ENCODE results near the gene RNF130. TPM values are rescaled to one million over a fixed set of nuclear protein-coding genes. Genes with fewer than 3 reads are reported as not detected.
"Not testable (repeated sequence)": the region's sequence is repeated elsewhere in the genome, so short reads cannot be mapped to it uniquely, and the experiment has no call there.

The RNF130 gene
- total RNA-seq, 4 donors from 2014 or later = 55.0 to 121 (median 69.4) TPM

DNA sequence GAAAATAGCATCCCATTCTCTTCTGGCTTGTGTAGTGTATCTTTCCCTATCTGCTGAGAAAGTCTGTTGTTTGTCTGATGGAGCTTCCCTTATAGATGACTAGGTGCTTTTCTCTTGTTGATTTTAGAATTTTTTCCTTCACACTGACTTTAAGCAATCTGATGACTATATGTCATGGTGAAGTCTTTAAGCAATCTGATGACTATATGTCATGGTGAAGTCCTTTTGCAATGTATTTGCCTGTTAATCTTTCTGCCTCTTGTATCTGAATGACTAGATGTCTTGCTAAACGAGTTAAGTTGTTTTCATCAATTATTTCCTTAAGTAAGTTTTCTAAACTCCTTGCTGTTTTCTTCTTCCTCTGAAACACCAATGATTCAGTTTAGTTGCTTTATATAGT, 80.5 kb downstream of the RNF130 start:
- H3K9me3 ChIP-seq = no peaks in the 10 kb centered on the region
- H3K4me3 ChIP-seq (replicated peaks in 1 of 3) = no peak overlapping the region
- no peak for TF ChIP-seq POLR2A (IDR thresholded peaks at IDR 0.05)
- TF ChIP-seq, protein P1, sequence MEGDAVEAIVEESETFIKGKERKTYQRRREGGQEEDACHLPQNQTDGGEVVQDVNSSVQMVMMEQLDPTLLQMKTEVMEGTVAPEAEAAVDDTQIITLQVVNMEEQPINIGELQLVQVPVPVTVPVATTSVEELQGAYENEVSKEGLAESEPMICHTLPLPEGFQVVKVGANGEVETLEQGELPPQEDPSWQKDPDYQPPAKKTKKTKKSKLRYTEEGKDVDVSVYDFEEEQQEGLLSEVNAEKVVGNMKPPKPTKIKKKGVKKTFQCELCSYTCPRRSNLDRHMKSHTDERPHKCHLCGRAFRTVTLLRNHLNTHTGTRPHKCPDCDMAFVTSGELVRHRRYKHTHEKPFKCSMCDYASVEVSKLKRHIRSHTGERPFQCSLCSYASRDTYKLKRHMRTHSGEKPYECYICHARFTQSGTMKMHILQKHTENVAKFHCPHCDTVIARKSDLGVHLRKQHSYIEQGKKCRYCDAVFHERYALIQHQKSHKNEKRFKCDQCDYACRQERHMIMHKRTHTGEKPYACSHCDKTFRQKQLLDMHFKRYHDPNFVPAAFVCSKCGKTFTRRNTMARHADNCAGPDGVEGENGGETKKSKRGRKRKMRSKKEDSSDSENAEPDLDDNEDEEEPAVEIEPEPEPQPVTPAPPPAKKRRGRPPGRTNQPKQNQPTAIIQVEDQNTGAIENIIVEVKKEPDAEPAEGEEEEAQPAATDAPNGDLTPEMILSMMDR (IDR thresholded peaks at IDR 0.05) = no peak
- no peaks in the 10 kb centered on the region for H3K27me3 ChIP-seq
- H3K4me1 ChIP-seq = no peaks in the 10 kb centered on the region
- intact Hi-C loops (cut with DNase I) = no loop called here
- WGBS, 2 donors = 95 to 98% methylated on average over 1 of the region's 1 CpG
- H3K27ac ChIP-seq = no peak overlapping the region
- H3K36me3 ChIP-seq = no peaks in the 10 kb centered on the region
- DNase-seq = no peak

DNA sequence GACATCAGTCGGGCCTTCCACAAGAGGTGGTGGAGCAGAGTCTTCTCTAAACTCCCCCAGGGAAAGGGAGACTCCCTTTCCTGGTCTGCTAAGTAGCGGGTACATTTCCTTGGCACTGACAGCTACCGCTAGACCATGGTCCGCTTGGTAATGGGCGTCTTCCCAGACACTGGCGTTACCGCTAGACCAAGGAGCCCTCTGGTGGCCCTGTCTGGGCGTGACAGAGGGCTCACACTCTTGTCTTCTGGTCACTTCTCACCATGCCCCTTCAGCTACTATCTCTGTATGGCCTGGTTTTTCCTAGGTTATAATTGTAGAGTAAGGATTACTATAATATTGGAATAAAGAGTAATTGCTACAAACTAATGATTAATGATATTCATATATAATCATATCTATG, 81.0 kb downstream of the RNF130 start:
- H3K36me3 ChIP-seq; H3K9me3 ChIP-seq; H3K4me3 ChIP-seq (replicated peaks in 1 of 3); H3K4me1 ChIP-seq; H3K27me3 ChIP-seq; DNase-seq; H3K27ac ChIP-seq; intact Hi-C loops (cut with DNase I): not testable (repeated sequence)
- WGBS, 2 donors = 95 to 97% methylated on average over 8 of the region's 8 CpGs

DNA sequence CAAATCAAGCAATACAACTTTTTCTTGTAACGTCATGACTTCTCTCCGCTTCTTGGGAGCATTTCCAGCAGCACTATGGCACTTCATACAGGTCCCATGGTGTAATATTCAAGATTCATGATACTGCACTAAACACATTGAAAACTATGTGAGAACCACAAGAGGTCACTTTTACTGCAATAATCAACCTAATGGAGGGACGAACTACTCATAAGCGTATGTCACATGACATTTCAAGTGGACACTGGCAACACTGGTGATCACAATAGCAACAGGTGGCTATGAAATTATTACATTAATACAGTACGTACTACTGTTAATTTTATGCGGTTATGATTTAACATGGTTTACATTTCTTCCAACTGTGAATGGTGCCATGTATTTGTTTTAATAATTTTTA, 85.2 kb downstream of the RNF130 start:
- Histone ChIP-seq H3K36me3 (no peaks in the 10 kb centered on the region), H3K4me1 (no peaks in the 10 kb centered on the region), H3K27me3 (no peaks in the 10 kb centered on the region), H3K27ac (no peak overlapping the region), H3K9me3 (no peaks in the 10 kb centered on the region), H3K4me3 (replicated peaks in 1 of 3) (no peak overlapping the region)
- intact Hi-C loops (cut with DNase I) = loop anchor here (10.0 kb wide), 1 partner anchor 108 kb away; no protein-coding TSS in a partner anchor
- 62 to 65% methylated on average over 6 of the region's 6 CpGs for WGBS, 2 donors
- DNase-seq = peak; percentile 26 to 33
- no peak for TF ChIP-seq POLR2A (IDR thresholded peaks at IDR 0.05)
- TF ChIP-seq, protein P1 (IDR thresholded peaks at IDR 0.05) = peak in 4 of 6 experiments; percentile 23 to 59 (median 46)

DNA sequence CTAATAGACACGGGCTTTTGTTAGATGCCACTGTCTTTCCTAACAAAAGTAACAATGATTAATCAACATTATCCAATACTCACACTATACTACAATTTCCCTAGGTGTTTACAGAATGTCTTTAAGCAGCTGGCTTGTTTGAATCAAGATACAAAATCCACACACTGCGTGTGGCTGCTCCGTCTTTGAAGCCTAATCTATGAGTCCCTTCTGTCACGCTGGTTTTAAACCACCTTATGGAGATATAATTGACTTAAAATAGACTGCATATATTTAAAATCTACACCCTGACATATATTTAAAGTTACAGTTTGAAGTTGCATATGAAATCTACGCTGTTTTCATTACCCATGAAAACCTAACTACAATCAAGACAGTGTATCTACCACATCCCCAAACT, 89.9 kb downstream of the RNF130 start:
- 93 to 94% methylated on average over 5 of the region's 5 CpGs for WGBS, 2 donors
- Histone ChIP-seq H3K27me3 (no peaks in the 10 kb centered on the region), H3K9me3 (no peaks in the 10 kb centered on the region), H3K27ac (no peak overlapping the region), H3K4me1 (no peaks in the 10 kb centered on the region), H3K4me3 (replicated peaks in 1 of 3) (no peak overlapping the region), H3K36me3 (peaks cover 0 to 10% of the 10 kb centered on the region in 2 donors)
- no peak for DNase-seq
- intact Hi-C loops (cut with DNase I) = loop anchor here (10.0 kb wide), 1 partner anchor 113 kb away; no protein-coding TSS in a partner anchor
- TF ChIP-seq POLR2A (IDR thresholded peaks at IDR 0.05) = no peak
- TF ChIP-seq, protein P1 (IDR thresholded peaks at IDR 0.05) = no peak

DNA sequence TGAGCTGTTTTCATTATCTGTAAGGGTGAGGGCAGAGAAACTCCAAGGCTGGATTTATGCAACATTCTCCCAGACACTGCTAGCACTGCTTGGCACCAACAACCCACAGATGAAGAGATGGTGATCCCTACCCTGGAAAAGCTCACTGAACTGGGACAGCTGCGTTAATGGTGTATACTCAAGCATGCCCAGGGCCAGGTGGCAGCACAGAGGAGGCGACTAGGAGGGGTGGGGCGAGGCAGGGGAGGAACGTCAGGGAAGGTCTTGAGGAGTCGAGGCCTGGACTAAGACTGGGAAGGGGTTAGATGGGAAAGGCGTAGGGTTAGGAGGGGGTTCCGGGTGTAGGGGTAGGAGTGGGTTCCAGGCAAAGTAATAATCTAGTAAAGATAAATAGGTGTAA, 90.8 kb downstream of the RNF130 start:
- Histone ChIP-seq H3K27me3 (no peaks in the 10 kb centered on the region), H3K9me3 (no peaks in the 10 kb centered on the region), H3K4me3 (replicated peaks in 1 of 3) (no peak overlapping the region), H3K4me1 (no peaks in the 10 kb centered on the region), H3K27ac (no peak overlapping the region), H3K36me3 (peaks cover 0 to 11% of the 10 kb centered on the region in 2 donors)
- WGBS, 2 donors = 82 to 89% methylated on average over 7 of the region's 7 CpGs
- TF ChIP-seq POLR2A (IDR thresholded peaks at IDR 0.05) = no peak
- TF ChIP-seq, protein P1 (IDR thresholded peaks at IDR 0.05) = no peak
- intact Hi-C loops (cut with DNase I) = loop anchor here (10.0 kb wide), 1 partner anchor 114 kb away; no protein-coding TSS in a partner anchor
- no peak for DNase-seq

DNA sequence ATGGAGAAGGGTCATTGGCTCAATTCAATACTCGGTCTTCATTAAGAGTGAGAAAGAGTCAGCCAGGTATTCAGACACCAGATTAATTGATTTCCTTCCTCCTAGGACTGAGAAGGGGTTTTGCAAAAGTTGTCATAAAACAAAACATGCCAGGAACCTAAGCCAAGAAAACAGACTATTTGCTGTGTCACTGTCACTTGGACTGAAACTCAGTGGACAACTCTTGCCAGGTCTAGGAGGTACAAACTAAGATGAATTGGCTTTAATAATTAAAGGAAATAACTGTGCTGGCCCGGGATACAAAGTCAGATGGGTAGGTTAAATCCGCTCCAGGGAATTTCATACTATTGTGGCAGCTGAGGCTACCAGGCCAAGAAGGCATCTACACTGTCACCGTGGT, 92.8 kb downstream of the RNF130 start:
- Histone ChIP-seq H3K4me1 (peaks cover 0 to 12% of the 10 kb centered on the region in 2 donors), H3K27me3 (no peaks in the 10 kb centered on the region), H3K27ac (no peak overlapping the region), H3K4me3 (replicated peaks in 1 of 3) (no peak overlapping the region), H3K9me3 (no peaks in the 10 kb centered on the region), H3K36me3 (peaks cover 0 to 11% of the 10 kb centered on the region in 2 donors)
- 83 to 84% methylated on average over 4 of the region's 4 CpGs for WGBS, 2 donors
- DNase-seq = no peak
- TF ChIP-seq POLR2A (IDR thresholded peaks at IDR 0.05) = no peak
- TF ChIP-seq, protein P1 (IDR thresholded peaks at IDR 0.05) = no peak
- intact Hi-C loops (cut with DNase I) = no loop called here
